Fibroblast of lung (primary cell): ENCODE results near the gene CACTIN.

ENCODE experiments used
- CTCF ChIP-seq, 2 donors: IDR thresholded peaks in 1 of 2; conservative IDR thresholded peaks in 1 of 2; 1 replicate in 1 of 2; 2 replicates in 1 of 2; pipeline ENCODE4 v1.5.1; 2011 to 2012; ENCODE audit warnings: low read length in 2 of 2, control low read depth in 1 of 2, inconsistent platforms in 1 of 2, low read depth in 1 of 2, mild to moderate bottlenecking in 1 of 2
- EZH2 ChIP-seq: IDR thresholded peaks from 2 replicates; pipeline ENCODE4 v1.5.1; 2012; ENCODE audit warnings: low read length, control low read depth, mild to moderate bottlenecking; ENCODE audit errors: missing control alignments

- TF ChIP-seq CTCF (conservative IDR thresholded peaks at IDR 0.05 in 1 of 2, IDR thresholded peaks at IDR 0.05 in 1 of 2; ENCODE audit: low read depth in 1 of 2, low read length in 2 of 2), result no peak
- TF ChIP-seq EZH2, result no peak
Measured at GRCh38 chr19:3618811-3619630, 7.6 kb downstream of the CACTIN start.
